Measurements from ENCODE around the gene CLIP1.
A peak's percentile ranks its signal among the peaks of the same experiment; 100 is the strongest.
"Not testable (repeated sequence)": the region's sequence is repeated elsewhere in the genome, so short reads cannot be mapped to it uniquely, and the experiment has no call there.

Gene CLIP1

DNA sequence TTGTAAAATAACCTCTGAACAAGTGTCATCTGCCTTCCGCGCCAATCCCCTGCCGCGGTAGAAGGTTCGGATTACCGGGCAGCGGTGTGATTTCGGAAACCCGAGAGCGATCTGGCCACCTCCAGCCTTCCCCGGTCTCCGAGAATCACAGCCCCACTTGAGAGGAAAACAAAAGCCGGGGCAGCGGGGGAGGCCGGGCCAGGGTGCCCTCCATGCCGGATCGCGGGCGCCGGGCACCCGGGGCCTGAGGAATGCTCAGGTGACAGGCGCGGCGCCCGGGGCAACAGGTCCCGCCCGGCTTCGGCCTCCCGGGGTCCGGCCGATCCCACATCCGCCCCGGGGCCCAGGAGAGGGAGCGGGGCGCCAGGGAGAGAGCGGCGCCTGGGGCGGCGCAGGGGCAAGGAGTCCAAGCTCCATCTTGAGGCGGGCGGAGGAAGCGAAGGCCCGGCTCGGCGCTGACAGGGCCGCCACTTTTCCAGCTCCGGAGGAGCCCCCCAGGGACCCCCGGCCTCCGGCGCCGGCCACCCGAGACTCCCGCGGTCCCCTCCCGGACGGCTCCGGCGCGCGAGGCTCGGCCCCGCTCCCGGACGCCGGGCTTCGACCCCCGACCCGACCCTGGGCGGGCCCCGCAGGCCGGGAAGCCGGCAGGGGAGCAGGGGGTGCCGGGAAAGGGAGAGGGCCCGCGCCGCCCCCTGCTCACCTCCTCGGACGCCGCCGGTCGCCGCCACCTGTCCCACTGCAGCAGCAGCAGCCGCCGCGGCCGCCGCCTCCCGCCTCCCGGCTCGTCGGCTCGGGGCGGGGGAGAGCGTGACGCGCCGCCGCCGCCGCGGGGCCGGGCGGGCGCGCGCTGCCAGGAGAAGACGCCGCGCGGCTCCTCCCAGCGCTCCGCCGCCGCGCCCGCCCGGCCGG is at the start of gene CLIP1:
Gene CLIP1, minus strand, starts transcription at position 849 of the 909 bp plus-strand sequence. CDS start 42,217 bp downstream, outside the sequence.
- peak; percentile 39 to 45 for DNase-seq (ENCODE audit: low read depth in 2 of 2)

DNA sequence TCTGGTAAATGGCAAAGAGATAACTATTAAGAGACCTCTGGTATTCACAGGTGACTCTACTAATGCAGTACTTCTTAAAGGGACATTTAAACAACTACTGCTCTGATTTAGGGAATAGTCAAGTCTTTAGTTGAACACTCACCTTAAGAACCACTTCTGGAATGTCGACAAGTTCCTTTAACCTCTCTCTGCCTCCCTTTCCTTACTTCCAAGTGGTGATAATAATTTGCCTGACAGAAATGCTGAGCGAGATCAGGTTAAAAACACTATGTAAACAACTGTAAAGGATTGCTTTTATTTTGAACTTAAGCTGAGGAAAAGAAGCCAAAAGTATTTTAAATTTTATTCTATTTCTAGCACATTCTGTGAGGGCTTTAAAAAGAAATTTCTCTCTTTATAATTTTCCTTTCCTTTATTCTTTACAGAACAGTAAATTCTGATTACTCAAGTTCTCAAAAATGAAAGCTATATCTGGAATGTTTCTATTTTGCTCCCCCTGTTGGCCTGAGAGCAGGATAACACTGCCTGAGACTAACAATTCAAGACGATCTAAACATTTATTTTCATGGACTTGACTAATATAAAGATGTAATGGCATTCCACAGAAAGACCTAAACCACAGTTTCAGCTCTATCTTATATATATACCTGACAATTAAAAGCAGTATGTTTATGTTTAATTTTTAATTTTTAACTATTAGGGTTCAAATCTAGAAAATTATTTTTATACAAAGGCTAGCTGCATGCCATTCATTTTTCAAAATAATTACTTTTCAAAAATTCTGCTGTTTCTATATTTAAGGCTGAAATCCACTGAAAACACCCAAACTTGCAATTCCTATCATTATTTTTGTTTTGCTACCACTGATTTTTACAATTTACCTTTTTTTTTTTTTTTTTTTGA is 49.1 kb upstream of the CLIP1 start:
- DNase-seq (ENCODE audit: low read depth in 2 of 2) = no peak

DNA sequence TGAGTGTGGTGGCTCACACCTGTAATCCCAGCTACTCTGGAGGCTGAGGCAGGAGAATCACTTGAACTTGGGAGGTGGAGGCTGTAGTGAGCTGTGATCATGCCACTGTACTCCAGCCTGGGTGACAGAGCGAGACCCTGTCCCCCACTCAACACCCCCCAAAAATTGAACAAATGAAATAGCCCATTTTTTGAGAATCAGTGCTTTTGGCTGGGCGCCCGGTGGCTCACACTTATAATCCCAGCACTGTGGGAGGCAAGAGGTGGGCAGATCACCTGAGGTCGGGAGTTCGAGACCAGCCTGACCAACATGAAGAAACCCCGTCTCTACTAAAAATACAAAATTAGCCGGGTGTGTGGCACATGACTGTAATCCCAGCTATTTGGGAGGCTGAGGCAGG is 48.1 kb upstream of the CLIP1 start:
- not testable (repeated sequence) for DNase-seq (ENCODE audit: low read depth in 2 of 2)

DNA sequence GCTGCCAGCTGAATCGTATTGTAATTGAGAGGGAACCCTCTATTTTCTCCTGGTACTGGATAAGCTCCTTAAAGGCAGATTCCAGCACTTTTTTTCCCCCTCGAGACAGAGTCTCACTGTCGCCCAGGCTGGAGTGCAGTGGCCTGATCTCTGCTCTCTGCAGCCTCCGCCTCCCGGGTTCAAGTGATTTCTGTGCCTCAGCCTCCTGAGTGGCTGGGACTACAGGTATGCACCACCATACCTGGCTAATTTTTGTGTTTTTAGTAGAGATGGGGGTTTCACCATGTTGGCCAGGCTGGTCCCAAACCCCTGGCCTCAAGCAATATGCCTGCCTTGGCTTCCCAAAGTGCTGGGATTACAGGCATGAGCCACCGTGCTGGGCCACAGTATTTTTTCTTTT is 47.4 kb upstream of the CLIP1 start:
- not testable (repeated sequence) for DNase-seq (ENCODE audit: low read depth in 2 of 2)

DNA sequence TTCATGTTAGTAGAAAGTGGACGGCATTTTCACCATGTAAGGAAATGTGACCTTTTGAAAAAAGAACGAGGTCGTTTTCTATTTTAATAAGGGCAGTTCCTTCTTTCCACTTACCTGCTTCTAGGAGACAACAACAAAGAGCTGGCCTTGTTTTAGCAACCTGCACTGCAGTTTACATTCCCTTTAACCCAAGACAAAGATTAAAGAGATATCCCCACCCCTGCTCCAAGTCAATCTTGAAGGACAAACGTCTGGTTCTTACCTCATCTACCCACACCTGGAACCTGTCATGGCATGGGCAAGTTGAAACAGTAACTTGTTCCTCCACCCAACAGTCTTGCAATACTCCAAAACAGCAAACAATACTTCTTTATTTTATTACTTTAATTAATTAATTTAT is 45.5 kb upstream of the CLIP1 start:
- no peak for DNase-seq (ENCODE audit: low read depth in 2 of 2)

DNA sequence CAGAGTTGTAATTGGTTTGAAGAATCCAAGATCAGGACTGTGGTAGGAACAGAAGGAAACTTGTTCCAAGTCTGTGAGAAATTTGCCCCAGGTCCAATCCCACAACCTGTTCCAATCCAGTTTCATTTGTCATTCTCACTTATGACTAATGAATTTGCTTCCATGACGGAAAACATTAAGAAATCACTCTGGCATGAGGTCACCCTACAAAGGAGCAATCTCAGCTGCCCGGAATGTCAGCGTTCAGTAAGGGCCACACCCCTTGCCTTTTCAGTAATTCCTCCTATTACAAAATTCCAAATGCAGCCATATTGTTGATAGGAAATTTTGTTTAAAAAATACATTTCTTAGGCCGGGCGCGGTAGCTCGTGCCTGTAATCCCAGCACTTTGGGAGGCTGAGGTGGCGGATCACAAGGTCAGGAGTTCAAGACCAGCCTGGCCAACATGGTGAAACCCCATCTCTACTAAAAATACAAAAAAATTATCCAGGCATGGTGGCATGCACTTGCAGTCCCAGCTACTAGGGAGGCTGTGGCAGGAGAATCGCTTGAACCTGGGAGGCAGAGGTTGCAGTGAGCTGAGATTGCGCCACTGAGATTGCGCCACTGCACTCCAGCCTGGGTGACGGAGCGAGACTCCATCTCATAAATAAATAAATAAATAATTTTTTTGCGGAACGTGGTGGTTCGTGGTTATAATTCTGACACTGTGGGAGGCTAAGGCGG is 42.0 kb upstream of the CLIP1 start:
- not testable (repeated sequence) for DNase-seq (ENCODE audit: low read depth in 2 of 2)

DNA sequence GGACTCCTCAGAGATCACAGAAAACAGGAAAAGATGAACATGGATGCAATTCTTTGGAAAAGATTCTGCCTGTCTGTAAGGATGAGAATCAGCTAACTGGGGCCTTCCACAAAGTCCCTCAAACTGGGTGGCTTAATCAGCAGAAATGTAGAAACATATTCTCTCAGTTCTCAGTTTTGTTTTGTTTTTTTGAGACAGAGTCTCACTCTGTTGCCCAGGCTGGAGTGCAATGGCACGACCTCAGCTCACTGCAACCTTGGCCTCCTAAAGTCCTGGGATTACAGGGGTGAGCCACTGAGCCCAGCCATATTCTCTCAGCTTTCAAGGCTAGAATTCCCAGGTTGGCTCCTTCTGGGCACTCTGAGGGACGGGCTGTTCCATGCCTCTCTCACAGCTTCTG is 38.2 kb upstream of the CLIP1 start:
- DNase-seq (ENCODE audit: low read depth in 2 of 2) = no peak

DNA sequence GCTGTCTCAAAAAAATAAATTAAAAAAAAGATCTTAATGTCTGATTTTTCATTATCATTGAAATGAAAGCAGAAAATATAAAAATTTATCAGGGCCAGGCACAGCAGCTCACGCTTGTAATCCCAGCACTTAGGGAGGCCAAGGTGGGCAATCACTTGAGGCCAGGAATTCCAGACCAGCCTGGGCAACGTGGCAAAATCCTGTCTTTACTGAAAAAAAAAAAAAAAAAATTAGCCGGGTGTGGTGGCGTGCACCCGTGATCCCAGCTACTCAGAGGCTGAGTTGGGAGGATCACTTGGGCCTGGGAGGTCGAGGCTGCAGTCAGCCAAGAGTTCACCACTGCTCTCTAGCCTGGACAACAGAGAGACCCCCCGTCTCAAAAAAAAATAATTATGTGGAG is 37.6 kb upstream of the CLIP1 start:
- DNase-seq (ENCODE audit: low read depth in 2 of 2) = no peak

DNA sequence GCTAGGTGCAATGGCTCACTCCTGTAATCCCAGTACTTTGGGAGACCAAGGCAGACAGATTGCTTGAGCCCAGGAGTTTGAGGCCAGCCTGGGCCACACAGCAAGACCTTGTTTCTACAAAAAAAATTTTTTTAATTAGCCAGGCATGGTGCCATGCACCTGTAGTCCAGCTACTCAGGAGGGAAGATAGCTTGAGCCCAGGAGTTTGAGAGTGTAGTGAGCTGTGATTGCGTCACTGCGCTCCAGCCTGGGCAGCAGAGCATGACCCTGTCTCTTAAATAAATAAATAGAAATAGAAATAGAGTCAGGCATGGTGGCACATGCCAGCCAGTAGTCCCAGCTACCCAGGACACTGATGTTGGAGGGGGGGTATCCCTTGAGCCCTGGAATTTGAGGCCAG is 36.7 kb upstream of the CLIP1 start:
- DNase-seq (ENCODE audit: low read depth in 2 of 2) = no peak

DNA sequence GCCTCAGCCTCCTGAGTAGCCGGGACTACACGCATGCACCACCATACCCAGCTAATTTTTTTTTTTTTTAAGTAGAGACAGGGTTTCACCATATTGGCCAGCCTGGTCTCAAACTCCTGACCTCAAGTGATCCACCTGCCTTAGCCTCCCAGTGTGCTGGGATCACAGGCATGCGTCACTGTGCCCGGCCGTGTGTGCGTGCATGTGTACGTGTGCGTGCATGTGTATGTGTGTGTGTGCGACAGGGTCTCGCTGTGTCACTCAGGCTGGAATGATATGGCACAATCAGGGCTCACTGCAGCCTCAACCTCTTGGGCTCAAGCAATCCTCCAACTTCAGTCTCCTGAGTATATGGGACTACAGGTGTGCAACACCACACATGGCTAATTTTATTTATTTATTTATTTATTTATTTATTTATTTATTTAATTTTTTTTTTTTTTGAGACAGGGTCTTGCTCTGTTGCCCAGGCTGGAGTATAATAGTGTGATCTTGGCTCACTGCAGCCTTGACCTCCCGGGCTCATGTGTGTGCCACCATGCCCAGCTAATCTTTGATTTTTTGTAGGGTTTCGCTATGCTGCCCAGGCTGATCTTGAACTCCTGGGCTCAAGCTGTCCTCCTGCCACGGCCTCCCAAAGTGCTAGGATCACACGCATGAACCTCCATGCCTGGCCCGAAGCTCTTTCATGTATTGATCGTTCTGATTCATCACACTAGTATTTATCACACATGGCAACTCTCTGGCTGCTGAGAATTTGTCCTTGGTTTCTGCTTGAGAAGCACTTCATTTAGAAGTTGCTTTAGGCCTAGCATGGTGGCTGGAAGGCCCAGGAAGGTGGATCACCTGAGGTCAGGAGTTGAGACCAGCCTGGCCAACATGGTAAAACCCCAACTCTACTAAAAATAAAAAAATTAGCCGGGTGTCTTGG is 35.9 kb upstream of the CLIP1 start:
- no peak for DNase-seq (ENCODE audit: low read depth in 2 of 2)

DNA sequence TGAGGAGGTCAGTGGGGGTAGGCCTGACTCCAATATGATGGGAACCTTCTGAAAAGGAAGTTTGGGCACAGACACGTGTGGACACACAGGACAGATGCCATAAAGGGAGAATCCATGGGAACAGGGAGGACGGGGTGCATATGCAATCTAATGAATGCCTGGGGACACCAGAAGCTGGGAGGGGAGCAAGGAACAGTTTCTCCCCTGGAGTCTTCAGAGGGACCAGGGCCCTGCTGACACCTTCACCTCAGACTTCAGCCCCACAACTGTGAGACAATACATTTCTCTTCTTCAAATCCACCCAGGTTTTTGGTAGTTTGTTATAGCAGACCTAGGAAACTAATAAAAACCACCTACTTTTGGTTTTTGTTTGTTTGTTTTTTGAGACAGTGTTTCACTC is 35.2 kb upstream of the CLIP1 start:
- DNase-seq (ENCODE audit: low read depth in 2 of 2) = no peak

DNA sequence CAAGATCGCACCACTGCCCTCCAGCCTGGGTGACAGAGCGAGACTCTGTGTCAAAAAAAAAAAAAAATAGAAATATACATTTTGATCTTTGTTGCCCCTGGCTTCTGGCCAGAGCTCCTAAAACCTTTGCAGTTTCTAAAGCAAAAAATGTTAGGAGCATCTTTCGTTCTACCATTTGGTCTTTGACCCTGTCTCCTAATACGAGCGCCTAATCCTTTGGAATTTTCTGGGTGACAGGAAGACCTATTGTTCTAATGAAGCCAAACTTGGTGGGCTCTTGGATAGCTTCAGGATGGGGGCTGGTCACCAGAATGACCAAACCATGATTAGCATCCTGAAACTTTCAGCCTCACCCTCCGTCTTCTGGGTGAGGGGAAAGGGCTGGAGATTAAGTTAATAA is 32.3 kb upstream of the CLIP1 start:
- no peak for DNase-seq (ENCODE audit: low read depth in 2 of 2)

DNA sequence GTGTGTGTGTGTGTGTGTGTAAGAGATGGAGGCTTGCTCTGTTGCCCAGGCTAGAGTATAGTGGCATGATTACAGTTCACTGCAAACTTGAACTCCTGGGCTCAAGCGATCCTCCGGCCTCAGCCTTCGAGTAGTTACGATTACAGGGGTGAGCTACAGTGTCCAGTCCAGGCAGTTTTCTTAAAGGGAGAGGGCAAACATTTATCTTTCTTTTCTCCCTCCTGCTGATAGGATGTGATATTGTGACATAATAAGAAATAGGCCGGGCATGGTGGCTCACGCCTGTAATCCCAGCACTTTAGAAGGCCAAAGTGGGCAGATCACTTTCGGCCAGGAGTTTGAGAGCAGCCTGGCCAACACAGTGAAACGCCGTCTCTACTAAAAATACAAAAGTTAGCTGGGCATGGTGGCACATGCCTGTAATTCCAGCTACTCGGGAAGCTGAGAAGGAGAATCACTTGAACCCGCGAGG is 31.8 kb upstream of the CLIP1 start:
- no peak for DNase-seq (ENCODE audit: low read depth in 2 of 2)

DNA sequence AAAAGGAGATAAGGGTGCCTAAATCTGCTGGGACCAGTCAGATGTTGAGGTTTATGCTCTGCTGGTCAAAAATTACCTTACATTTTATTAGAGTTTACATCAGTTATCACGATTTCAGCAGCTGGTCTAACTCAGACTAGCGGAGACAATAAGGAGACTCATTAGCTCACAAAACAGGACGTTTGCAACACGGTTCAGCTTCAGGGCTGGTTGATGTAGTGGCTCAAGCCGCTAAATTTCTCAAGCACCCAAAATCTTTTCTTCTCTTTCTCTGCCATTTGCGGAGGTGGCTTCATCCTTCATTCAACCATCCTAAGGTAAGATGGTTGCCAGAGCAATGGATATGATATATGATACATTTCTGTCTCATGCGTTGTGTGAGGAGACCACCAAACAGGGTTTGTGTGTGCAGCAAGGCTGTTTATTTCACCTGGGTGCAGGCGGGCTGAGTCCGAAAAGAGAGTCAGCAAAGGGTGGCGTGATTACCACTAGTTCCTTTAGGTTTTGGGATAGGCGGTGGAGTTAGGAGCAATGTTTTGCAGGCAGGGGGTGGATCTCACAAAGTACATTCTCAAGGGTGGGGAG is 30.3 kb upstream of the CLIP1 start:
- DNase-seq (ENCODE audit: low read depth in 2 of 2) = no peak

DNA sequence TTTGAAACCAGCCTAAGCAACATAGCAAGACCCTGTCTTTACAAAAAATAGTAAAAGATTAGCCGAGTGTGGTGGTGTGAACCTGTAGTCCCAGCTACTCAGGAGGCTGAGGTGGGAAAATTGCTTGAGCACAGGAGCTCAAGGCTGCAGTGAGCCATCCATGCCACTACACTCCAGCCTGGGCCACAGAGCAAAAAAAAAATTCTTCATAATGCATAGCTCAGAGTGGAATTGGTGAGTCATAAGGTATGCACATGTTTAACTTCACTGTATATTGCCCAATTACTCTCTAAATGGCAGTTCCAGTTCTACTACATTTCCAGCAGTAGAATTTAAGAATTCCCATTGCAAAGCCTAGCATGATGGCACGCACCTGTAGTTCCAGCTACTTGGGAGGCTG is 26.8 kb upstream of the CLIP1 start:
- DNase-seq (ENCODE audit: low read depth in 2 of 2) = no peak

DNA sequence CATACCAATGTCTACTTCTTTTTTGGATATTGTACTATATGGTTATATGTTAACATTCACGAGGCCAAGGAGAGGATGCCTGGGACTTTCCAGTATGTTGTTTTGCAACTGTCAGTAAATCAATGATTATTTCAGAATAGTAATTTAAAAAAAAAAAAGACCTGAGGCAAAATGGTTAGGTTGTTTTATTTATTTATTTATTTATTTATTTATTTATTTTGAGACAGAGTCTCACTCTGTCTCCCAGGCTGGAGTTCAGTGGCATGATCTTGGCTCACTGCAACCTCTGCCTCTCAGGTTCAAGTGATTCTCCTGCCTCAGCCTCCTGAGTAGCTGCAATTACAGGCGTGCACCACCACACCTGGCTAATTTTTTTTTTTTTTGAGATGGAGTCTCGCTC is 25.4 kb upstream of the CLIP1 start:
- DNase-seq (ENCODE audit: low read depth in 2 of 2) = not testable (repeated sequence)

DNA sequence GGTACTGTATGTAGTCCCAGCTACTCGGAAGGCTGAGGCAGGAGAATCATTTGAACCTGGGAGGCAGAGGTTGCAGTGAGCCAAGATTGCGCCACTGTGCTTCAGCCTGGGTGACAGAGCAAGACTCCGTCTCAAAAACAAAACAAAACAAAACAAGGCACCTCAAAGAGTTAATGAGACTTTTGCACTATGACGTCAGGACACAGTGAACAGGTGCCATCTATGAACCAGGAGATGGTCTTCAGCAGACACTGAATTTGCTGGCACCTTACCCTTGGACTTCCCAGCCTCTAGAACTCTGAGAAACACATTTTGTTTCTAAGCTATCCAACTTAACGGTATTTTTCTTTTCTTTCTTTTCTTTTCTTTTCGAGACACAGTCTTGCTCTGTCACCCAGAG is 23.9 kb upstream of the CLIP1 start:
- DNase-seq (ENCODE audit: low read depth in 2 of 2) = not testable (repeated sequence)

DNA sequence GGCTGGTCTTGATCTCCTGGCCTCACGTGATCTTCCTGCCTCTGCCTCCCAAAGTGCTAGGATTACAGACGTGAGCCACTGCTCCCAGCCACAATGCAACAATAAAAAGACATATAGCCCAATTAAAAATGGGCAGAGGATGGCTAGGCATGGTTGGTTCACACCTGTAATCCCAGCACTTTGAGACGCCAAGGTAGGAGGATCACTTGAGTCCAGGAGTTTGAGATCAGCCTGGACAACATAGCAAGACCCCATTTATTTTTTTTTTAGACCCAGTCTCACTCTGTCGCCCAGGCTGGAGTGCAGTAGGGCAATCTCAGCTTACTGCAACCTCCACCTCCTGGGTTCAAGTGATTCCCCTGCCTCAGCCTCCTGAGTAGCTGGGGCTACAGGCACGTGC is 21.6 kb upstream of the CLIP1 start:
- DNase-seq (ENCODE audit: low read depth in 2 of 2) = not testable (repeated sequence)

DNA sequence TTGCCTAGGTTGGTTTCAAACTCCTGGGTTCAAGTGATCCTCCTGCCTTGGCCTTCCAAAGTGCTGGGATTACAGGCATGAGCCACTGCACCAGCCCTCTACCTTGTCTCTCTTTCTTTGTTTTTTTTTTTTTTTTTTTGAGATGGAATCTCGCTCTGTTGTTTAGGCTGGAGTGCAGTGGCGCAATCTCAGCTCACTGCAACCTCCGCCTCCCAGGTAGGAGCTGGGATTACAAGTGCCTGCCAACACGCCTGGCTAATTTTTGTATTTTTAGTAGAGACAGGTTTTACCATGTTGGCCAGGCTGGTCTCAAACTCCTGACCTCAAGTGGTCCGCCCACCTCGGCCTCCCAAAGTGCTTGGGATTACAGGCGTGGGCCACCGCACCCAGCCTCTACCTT is 16.4 kb upstream of the CLIP1 start:
- not testable (repeated sequence) for DNase-seq (ENCODE audit: low read depth in 2 of 2)

DNA sequence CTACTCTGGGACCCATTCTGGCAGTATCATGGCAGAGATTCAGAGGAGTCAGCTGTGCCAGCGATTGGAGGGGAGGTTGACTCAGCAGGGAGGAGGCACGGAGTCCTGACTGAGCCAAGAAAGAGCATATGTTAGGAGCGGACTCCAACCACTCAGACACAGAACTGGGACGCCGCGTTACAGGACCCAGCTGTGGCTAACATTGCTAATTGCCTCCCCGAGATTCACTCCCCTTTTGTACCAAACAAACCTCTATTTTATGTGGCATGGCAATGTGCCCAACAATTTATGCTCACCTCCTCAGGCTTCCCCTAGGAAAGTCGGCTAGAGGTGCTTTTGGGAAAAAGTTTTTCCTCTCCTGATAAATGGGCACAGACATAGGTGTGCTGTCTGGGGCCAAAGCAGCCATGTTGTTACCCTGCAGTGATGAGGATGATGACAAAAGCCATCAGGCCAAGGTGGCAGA is 15.2 kb upstream of the CLIP1 start:
- DNase-seq (ENCODE audit: low read depth in 2 of 2) = no peak
